T-helper 2 cell (primary cell): ENCODE measurements around the gene SPDL1.

Source experiments
- DNase-seq, 5 experiments: peaks; one replicate each; pipeline versions ENCODE4 v3.0.0 to v3.0.0-alpha.2; 2012 to 2022

SPDL1 gene

DNA sequence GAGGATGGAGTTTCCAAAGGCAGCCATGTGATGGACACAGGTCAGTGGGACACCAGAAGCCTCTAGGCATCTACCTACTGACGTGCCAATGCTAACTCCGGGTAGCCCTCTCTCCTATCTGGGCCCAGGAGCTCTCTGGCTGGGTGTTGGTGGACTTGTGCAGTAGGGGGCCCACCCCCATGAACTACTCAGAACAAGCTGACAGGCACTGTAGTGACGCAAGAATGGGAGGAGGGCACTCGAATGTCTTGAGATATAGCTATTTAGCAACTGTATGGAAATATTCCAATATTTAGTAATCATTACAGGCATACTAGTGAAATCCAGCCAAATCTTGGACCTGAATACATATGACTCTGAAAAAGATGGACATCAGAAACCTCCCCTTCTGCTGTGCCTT is 47.8 kb downstream of the SPDL1 start:
- no peak for DNase-seq

DNA sequence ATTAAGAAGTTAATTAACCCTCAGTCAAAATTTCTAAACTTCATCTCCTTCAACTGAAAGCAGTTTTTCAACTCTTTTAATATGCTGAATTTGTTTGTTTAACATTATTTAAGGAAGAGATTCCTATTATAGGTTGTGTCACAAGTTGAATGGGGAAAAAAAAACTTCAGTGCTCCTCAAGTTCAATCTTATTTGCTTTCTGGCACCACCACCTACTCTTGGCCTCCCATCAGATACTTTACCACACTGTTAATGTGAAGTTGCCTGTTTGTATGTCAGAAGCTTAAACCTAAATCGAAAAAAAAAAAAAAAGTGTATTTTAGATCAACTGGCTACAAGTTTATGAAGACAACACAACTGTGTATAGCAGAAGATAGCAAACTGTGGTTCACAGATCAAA is 49.4 kb downstream of the SPDL1 start:
- DNase-seq, result no peak

DNA sequence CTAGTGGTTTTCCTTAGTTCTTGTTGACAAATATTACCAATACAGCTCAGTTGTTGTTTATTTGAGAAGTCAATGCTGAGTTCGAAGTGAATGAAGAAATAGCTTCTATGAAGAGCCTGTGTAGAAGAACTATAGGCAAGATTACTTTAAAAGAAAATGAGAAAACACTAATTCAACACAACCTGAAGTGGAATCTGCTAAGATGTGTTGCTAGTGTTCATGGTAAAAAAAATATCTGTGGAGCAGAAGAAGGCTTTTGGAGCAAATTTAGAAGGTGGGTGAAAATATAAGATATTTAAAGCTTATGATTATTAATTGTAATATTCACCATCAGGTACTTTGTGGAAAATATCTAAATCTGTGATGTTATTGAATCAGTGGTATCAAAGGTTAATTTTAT is 51.0 kb downstream of the SPDL1 start:
- DNase-seq, result no peak

DNA sequence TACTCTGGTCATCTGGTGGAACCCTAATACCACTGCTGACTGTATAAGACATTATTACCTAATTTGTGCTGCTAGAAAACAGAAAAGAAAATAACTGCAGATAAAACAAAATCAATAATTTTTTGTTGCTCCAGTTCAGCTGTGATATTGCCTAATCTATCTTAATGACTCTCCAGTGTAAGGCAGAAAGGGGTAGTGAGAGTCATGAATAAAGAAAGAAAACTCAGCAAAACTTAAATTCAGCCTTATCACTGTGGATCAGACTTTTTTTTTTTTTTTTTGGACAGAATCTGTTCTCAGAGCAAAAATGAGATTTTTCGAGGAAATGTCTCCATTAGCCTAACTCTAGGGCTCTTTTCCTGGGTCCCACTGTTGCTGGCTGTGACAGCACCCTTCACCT is 52.4 kb downstream of the SPDL1 start:
- no peak for DNase-seq

DNA sequence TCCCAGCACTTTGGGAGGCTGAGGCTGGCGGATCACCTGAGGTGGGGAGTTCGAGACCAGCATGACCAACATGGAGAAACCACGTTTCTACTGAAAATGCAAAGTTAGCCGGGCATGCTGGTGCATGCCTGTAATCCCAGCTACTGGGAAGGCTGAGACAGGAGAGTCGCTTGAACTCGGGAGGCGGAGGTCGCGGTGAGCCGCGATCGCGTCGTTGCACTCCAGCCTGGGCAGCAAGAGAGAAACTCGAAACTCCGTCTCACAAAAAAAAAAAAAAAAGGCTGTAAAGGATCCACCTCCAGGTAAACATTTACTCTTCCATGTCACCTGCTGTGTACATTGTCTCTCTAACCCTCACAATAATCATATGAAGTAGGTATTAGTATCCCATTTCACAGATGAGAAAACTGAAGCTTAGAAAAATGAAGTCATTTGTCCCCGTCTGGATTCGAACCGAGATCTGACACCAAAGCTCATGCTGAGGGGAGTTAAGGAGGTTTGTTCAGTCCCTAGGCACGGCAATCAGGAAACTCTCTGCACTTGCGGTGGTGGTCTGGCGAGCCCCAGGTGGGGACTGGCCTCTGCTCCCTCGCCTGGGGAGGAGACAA is 53.0 kb downstream of the SPDL1 start:
- no peak for DNase-seq

DNA sequence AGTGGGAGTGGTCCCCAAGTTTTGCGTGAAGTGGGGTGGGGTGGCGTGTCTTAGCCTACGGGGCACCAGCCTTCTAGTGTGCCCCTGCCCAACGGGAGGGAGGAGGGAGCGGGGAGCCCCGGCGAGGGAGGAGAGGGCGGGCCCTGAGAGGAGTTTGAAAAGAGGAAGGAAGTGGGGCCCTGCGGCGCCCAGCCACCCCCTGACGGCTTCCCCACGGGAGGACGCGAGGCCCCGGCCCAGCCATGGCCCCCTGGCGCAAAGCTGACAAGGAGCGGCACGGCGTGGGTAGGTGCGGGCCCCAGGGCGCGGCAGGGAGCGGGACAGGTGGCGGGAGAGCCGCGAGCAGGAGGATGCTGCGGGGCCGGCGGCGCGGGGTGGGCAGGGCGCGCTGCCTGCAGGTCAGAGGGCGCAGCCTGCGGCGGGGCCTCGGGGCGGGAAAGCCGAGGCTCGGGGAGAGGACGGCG is 53.5 kb downstream of the SPDL1 start, which contains the start of gene DOCK2:
TSS of gene DOCK2 (plus strand) at position 191 of the 464 bp plus-strand sequence. CDS start at position 243, 52 bp downstream.
- peak; percentile 30 to 88 (median 59) for DNase-seq

DNA sequence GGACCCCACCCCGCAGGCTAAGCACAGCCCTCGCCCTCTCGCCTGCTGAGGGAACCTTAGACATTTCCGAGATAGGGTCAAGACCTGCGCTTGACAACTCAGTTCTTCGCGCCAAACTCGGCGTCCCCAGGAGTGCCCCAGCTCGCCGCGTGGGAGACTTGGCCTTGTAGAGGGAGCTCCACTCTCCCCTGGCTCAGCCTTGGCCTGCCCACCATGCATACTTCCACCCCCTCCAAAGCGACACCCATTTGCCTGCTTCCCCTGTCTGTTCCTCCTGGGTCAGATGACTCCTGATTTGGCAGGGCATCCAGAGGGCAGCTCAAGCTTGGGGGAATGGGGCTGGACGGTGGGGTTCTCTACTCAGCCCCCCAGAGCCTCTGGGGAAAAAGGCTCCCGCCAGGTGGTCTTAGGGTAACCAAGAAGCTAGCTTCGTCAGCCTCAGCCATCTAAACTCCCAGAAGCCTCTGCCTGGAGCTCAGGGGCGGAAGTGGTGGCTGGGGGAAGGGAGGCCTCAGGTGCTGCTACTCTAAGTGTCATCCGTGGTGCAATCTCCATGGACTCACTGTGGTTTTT is 54.1 kb downstream of the SPDL1 start:
- DNase-seq, result peak; percentile 35 to 94 (median 55)

DNA sequence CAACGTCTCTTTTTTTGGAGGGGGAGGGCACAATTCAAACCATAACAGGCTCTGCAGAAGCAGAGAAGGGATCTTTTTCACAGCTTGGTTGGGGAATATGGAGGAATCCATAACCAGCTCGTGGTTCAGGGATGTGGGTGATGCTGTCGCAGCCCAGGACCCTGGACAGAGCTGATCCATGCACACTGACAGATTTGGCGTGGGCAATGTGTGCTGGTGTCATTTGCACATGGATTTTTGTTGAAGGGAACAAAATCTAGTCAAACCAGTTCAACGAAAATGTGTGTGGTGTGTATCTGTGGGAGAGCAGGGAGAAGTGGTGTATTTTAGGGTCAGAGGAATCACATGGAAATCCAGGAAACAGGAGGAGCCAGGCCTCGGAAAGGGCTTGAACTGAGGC is 57.7 kb downstream of the SPDL1 start:
- no peak for DNase-seq

DNA sequence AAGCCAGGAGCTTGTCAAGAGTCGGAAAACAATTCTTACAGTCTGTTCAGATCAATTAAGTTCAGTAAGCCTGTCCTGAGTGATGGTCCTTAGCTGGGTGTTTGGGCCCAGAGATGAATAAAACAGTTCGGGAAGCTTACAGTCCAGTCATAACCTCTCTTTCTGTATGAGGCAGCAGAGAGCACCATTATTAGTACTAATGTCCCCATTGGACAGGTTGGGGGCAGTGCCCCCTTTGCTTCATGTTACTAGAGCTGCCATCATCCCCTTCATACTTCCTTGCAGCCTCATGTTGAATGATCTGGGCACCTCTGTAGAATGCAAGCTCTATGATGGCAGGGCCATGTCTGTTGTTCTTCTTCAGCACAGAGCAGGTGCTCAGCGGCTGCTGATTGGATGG is 63.3 kb downstream of the SPDL1 start:
- no peak for DNase-seq

DNA sequence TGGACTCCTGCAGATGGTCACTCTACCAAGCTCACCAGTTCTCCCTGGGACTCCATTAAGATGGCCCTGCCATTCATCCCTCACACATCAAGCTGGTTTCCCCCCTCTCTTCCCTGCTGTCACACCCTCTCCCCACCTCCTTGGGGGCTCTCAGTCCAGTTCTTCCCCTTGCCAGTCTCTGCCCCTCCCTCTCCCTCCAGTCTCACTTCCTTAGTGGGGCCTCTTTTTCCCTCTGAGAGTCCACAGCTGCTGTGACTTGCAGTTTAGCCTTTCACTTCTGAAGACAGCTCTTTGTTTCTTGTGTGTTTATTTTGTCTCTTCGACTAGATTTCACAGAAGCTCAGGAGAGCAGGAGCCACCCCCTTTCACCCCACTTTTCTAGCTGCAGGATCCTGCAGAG is 64.0 kb downstream of the SPDL1 start:
- DNase-seq, result no peak

DNA sequence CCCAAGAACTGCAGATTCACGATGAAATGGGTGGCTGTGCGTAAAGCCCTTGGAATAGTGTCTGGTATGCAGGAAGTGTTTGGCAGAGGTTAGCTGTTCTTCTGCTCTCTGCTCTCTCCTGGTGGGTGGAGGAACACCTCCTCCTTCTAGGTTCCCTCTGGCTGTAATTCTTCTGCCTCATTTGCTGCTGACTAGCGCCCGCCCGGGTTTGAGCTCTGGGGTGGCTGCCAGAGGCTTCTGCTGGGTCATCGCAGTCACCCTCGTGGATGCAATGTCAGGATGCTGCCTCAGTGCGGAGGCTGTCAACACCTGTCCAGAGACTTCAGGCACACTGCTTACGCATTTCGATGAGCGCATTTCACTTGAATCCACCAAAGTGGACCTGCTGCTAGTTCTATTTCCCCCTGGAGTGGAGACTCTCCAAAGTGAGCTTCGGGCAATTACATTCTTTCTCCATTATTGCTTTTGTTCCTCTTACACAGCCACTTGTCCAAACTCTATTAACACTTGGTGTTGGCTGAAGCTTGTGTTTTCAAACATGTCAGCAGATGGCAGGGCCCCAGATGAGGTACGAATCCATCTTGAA is 65.2 kb downstream of the SPDL1 start:
- DNase-seq, result no peak

DNA sequence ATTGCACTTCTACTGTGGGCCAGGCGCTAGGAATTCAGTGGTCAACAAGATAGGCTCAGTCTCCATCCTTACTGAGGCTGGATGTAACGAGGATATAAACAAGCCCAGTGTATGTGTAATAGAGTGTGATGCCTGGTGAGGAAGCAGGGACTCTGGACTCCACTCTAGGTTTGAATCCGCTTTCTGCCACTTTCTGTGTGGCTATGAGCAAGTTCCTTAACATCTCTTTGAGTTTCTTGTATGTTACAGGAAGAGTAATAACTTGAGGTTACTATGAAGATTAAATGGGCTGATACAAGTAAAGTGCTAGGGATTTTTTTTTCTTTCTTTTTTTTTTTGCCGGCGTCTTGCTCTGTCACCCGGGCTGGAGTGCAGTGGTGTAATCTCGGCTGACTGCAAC is 65.9 kb downstream of the SPDL1 start:
- peak in 2 of 5 experiments; percentile 24 to 88 for DNase-seq

DNA sequence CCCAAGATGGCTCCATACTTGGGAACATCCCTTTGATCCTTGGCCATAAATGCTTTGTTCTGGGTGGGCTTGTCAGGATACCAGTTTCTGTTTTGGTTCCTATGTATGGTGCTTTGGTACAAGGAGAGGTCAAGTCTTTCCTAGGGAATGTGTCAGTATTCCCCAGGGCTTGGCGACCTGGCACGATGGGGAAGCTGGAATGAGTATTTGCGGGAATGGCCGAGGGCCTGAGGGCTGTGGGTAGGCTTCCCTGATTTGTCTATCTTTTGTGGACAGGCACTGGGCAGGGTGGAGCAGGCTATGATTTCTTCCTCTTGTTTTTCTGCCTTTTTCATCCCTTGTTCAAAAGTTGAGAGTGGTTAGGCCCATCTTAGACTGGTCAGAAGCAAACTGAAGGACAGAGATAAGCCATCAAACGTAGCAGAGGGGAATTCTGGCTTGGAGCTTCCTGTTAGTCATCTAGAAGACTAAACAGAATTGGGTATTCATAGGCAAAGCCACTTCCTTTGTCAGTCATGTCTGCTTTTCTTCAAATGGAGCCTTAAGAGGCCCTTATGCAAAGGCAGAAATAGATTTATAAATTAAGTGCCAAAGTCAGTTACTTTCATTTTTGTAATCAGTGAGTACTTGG is 67.2 kb downstream of the SPDL1 start:
- peak in 2 of 5 experiments; percentile 28 to 85 for DNase-seq

DNA sequence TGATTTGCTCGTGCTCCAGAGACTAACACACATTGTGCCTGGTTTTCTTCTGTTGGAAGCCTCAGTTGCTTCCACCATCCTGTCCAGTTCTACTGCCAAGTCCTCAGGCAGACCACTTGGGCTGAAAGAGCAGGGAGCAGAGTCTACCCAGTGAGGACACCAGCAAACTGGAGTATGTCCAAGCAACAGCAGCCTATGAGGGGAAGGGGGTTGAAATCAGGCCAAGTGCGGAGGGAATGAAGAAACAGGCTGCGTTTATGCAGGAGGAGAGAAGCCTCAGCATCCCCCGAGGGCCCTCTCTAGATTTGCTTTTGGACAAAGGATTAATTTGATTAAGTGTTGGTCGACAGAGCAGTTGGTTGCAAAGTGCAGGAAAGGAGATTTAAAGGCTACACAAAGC is 68.0 kb downstream of the SPDL1 start:
- no peak for DNase-seq

DNA sequence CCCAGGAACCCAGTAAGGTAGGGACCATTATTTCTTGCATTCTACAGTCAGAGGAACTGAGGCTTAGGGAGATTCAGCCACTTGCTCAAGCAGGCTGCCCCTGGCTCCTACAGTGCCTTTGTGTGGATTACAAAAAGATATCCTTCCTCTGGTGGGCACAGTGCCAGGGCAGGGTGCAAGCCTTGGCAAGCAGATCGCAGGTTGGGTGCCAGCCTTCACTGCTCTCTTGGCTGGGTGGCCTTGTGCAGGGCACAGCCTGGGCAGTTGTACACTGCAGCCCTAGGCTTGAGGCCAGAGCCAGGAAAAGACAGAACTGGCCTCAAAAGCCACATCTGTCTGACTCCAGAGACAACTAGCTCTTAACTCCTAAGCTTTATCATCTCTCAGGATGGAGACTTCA is 68.5 kb downstream of the SPDL1 start:
- DNase-seq, result no peak

DNA sequence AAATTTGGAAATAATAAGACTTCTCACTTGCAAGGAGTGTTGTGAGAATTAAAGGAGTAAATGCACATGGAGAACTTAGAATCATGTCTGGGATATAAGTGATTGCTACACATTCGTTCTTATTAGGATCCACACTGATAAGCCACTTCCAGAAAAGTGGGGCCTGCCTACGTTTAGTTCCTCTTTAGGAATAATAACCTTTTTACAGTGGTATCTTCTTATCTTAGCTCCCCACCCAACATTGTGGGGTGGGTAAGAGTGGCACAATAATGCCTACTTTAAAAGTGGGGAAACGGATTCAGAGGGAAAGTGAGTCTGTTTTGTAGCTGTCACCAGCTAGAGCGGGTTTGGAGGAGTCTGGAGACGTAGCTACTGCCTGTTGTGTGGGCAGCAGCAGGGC is 69.5 kb downstream of the SPDL1 start:
- no peak for DNase-seq
